WERI-Rb-1 (cell line): ENCODE data around the gene CFAP45.
A peak's percentile ranks its signal among the peaks of the same experiment; 100 is the strongest.

Experiments used
- DNase-seq: peaks from one replicate; pipeline ENCODE4 v3.0.0-alpha.2; 2020
- H3K27ac ChIP-seq: fragments of 250-450 bp; sonication (Bioruptor Pico); 2 replicates; pipeline ENCODE4 v1.5.1; 2020; ENCODE audit warnings: mild to moderate bottlenecking, moderate library complexity
- H3K27me3 ChIP-seq: fragments of 250-450 bp; sonication (Bioruptor Pico); 2 replicates; pipeline ENCODE4 v1.5.1; 2021; ENCODE audit warnings: mild to moderate bottlenecking, low read depth, moderate library complexity; ENCODE audit not compliant: insufficient read depth, severe bottlenecking
- H3K36me3 ChIP-seq: fragments of 250-450 bp; sonication (Bioruptor Pico); 2 replicates; pipeline ENCODE4 v1.5.1; 2020; ENCODE audit warnings: mild to moderate bottlenecking, moderate library complexity
- H3K4me3 ChIP-seq: 2 replicates; pipeline ENCODE4 v1.5.1; 2011; ENCODE audit warnings: low read depth, mild to moderate bottlenecking, control low read depth, low read length
- H3K9me3 ChIP-seq: fragments of 250-450 bp; sonication (Bioruptor Pico); 2 replicates; pipeline ENCODE4 v1.5.1; 2021; ENCODE audit warnings: mild to moderate bottlenecking, moderate library complexity; ENCODE audit not compliant: severe bottlenecking
- CTCF ChIP-seq: IDR thresholded peaks from 2 replicates; pipeline ENCODE4 v1.5.1; 2011; ENCODE audit warnings: low read depth, mild to moderate bottlenecking, control low read depth, inconsistent platforms, low read length

Gene CFAP45

GRCh38 chr1:159900086-159900680 is at the start of gene CFAP45:
Gene CFAP45, minus strand, starts transcription at chr1:159900165. Its CDS starts 67 bp downstream, at chr1:159900098.
- Histone ChIP-seq H3K9me3 (peaks cover 9% of the 10 kb centered on the region), H3K27ac (no peak within 1 kb of the TSS), H3K4me3 (no peak within 1 kb of the TSS), H3K27me3 (peaks cover 41% of the 10 kb centered on the region), H3K36me3 (no peaks in the 10 kb centered on the region)
- TF ChIP-seq CTCF, result no peak
- no peak for DNase-seq

- Histone ChIP-seq H3K36me3 (no peaks in the 10 kb centered on the region), H3K27me3 (no peaks in the 10 kb centered on the region), H3K27ac (no peak overlapping the region), H3K4me3 (no peak overlapping the region), H3K9me3 (no peaks in the 10 kb centered on the region)
- no peak for TF ChIP-seq CTCF
- no peak for DNase-seq
These were observed 49.2 kb upstream of the CFAP45 start for GRCh38 chr1:159949123-159949522.

- Histone ChIP-seq H3K27ac (no peak overlapping the region), H3K9me3 (no peaks in the 10 kb centered on the region), H3K4me3 (no peak overlapping the region), H3K27me3 (no peaks in the 10 kb centered on the region), H3K36me3 (peaks cover 4% of the 10 kb centered on the region)
- no peak for DNase-seq
- no peak for TF ChIP-seq CTCF
These were observed 48.0 kb upstream of the CFAP45 start for GRCh38 chr1:159947942-159948341.

- H3K4me3 ChIP-seq, result peak overlapping the region; percentile 81
- H3K36me3 ChIP-seq, result peaks cover 15% of the 10 kb centered on the region
- no peaks in the 10 kb centered on the region for H3K27me3 ChIP-seq
- TF ChIP-seq CTCF, result no peak
- peak overlapping the region; percentile 97 for H3K27ac ChIP-seq
- no peaks in the 10 kb centered on the region for H3K9me3 ChIP-seq
- no peak for DNase-seq
These were observed 46.5 kb upstream of the CFAP45 start for GRCh38 chr1:159946242-159947187.

GRCh38 chr1:159945483-159946241 is 45.7 kb upstream of the CFAP45 start, which contains the start of gene IGSF9:
Gene IGSF9, minus strand, starts transcription at chr1:159945613. Its CDS starts 2,159 bp downstream, at chr1:159943454.
- peak; percentile 96 for TF ChIP-seq CTCF
- H3K9me3 ChIP-seq, result no peaks in the 10 kb centered on the region
- H3K27ac ChIP-seq, result peak within 1 kb of the TSS; percentile 97
- peak within 1 kb of the TSS; percentile 81 for H3K4me3 ChIP-seq
- H3K36me3 ChIP-seq, result peaks cover 24% of the 10 kb centered on the region
- peak; percentile 100 for DNase-seq
- no peaks in the 10 kb centered on the region for H3K27me3 ChIP-seq
